HG02588 (cell line): ENCODE results near the gene GNS.

Experiments
- ATAC-seq: cut with Tn5 transposase; IDR thresholded peaks from one replicate; pipeline ENCODE4 v1.9.1; 2021; ENCODE audit warnings: mild to moderate bottlenecking, moderate library complexity; ENCODE audit not compliant: unreplicated experiment

The GNS gene

DNA sequence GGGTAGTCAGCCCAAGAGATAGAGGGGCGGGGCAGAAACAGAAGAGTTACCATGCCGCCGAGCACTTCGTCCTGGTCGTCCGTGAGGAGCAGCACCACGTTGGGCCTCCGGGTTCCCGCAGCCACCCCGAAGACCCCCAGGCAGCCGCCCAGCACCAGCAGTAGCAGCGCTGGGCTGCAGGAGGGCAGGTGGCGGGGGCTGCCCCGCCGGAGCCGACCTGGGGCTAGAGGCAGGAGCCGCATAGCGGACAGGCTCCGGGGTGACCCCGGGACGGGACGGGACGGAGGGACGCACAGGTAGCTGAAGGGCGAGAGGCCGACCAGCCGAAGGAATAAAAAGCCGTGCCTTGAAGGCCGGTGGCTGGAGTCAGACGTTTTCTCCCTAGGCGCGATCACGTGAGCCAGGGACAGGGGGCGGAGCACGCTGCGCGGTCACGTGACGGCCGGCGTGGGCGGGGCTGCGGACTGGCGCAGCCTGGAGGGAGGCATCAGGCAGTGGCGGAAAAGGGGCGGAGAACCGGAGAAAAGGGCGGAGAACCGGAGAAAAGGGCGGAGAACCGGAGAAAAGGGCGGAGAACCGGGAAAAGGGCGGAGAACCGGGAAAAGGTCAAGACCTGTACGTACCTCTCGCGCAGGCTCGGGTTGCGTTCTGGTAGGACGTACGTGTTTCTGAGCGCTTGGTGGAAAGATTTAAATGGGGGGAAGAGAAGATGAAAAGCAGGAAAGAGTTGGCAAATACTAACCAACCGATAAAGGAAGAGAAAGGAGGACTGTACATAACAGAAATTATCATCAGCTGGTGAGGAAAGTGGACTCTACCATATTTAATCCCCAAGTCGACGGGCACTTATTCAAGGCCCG, at the start of gene GNS:
TSS of gene GNS (minus strand) at position 372 of the 860 bp plus-strand sequence. CDS start at position 242, 130 bp downstream.
- peak; percentile 77 for ATAC-seq

DNA sequence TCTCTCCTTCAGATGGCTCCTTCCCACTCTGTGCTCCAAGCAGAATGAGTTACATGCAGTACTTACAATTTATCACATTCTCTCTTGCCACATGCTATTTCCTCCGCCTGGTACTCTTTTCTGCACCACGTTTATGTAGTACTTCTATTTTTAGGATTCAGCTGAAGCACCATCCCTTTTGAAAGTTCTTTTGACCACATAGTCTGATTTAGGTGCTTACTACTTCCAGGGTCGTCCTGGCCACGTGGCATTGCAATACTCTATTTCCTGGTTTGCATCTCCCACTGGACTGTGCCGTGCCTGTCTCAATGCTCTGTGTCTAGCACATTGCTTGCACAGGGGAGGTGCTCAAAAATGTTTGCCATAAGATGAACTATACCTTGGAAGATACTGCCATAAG, 48.9 kb upstream of the GNS start:
- ATAC-seq, result no peak

GRCh38 chr12:64806593-64807460, 47.6 kb upstream of the GNS start:
- ATAC-seq, result no peak

- ATAC-seq, result no peak
Observed at GRCh38 chr12:64806173-64806572, 47.0 kb upstream of the GNS start.

GRCh38 chr12:64802180-64802775, 43.1 kb upstream of the GNS start:
- peak; percentile 58 for ATAC-seq

DNA sequence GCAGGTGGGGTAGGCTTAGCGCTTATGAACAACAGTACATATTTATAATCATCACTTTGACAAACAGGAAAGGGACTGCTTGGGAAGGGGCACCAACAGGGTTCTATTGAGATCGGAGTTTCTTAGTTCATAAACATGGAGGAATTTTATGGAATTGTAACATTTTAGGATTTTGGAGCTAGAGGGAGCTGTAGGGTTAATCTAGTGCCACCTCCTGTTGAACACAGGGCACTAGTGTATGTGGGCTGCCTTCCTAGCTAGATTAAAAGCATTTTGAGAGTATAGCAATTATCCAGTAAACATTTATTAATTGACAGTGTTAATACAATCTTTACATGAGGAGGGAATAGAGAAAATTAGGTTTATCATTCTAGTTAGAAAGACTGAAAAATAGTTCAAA, 42.2 kb upstream of the GNS start:
- no peak for ATAC-seq

GRCh38 chr12:64800640-64801039, 41.4 kb upstream of the GNS start:
- ATAC-seq, result peak; percentile 67

DNA sequence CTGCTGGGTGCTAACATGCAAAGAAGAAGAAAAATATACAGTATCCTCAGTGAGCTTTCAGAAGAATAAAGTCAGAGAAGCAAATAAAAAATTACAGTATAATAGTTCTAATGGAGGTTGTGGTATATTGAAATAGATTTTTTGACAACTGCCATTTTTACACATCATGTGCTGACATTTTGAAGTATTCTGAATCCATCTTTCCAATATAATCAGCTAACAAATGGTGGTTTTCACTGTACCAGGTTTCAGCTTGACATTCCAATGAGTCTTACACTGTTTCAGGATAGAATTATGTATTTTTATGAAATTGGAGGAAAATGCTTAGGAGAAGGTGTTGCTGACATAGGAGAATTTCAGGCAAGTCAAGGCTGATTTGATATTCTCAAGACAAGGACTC, 39.0 kb upstream of the GNS start:
- ATAC-seq, result no peak

DNA sequence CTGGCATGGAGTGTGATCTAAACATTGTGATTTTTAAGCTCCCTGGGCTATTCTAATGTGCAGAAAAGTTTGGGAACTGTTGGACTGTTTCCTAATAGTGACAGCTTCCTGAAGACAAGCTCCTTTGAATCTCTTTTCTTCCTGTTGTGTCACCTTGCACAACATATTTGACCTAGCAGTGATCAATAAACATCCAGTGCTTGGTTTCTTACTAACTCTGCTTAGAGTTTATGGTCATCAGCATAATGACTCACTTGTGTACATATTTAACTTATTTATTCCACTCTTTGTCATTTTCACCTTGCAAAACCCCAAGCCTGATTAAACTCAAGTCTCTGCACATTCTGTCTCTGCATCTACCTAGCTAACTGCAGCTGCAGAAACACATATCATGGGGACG, 38.0 kb upstream of the GNS start:
- no peak for ATAC-seq

GRCh38 chr12:64796205-64796845, 37.1 kb upstream of the GNS start:
- peak; percentile 50 for ATAC-seq

DNA sequence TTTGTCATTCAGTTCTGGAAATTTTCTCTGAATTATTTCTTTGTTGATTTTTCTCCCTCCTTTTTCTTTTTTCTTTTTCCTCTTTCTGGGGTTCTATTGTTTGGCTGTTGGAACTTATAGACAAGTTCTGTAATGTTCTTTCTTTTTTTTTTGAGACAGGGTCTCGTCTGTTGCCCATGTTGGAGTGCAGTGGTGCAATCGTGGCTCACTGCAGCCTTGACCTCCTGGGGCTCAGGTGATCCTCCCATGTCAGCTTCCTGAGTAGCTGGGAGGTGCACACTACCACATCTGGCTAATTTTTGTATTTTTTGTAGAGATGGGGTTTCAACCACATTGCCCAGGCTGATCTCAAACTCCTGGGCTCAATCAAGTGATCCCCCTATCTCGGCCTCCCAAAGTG, 35.1 kb upstream of the GNS start:
- no peak for ATAC-seq

DNA sequence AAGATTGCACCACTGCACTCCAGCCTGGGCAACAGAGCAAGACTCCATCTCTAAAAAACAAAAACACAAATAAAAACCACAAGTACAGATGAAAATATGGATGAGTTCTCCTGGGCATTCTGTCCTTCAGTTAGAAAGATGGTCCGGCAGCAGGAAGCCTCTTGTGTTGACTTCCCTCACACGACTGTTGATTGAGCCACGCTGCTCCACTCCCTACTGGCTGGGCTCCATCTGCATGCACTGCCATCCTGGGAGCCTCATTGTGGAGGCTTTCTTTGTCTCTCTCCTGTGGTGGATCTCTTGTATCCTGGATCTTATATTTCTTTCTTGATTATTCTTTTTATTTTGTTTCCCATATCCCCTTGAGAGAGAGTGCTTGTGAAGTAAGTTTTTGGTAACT, 34.4 kb upstream of the GNS start:
- no peak for ATAC-seq

GRCh38 chr12:64792128-64792527, 32.9 kb upstream of the GNS start:
- no peak for ATAC-seq

- no peak for ATAC-seq
Observed at GRCh38 chr12:64791036-64791435, 31.8 kb upstream of the GNS start.

GRCh38 chr12:64790166-64790565, 31.0 kb upstream of the GNS start:
- no peak for ATAC-seq

DNA sequence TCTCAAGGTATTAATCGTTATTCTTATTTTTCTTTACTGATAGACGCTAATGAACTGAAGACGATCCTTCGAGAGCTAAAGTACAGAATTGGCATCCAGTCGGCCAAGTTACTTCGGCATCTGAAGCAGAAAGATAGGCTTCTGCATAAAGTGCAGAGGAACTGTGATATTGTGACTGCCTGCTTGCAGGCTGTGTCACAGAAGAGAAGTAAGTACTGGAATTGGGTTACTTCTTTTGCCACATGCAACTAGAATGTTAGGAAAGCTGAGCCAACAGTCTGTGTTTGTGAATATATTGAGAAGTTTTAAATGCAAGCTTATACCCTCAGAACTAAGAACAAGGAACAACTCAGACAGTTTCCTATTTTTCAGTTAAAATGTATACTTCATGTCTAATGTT, 26.6 kb upstream of the GNS start:
- ATAC-seq, result no peak

DNA sequence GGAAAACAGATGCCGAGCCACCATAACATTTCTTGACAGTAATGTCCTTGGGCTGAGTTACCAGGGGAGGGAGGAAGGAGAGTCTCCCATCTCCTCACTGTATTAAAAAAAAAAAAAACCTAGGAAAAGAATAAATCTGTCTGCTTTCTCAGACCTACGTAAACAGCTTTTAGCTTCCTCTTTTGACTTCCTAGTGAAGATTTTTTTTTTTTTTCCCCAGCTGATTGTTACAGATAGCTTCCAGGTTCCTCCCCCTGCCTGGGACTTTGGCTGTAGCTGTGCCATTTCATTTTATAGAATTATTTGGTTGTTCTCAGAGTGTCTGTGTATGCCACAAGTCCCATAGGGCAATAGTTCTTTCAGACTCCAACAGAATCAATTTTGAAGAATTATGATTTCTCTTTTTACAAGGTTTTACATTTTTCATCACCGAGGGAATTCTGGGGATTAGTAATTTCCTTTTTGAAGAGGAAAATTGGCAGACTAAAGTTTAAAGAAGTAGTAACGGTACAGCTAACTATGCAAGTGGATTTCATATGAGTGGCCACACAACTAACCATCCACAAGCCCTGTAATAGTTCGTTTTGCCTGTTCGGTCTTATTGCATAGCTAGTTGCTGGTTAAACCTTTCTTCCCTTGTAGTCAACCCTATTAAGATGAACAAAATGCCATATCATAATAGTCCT, 23.1 kb upstream of the GNS start:
- ATAC-seq, result no peak

DNA sequence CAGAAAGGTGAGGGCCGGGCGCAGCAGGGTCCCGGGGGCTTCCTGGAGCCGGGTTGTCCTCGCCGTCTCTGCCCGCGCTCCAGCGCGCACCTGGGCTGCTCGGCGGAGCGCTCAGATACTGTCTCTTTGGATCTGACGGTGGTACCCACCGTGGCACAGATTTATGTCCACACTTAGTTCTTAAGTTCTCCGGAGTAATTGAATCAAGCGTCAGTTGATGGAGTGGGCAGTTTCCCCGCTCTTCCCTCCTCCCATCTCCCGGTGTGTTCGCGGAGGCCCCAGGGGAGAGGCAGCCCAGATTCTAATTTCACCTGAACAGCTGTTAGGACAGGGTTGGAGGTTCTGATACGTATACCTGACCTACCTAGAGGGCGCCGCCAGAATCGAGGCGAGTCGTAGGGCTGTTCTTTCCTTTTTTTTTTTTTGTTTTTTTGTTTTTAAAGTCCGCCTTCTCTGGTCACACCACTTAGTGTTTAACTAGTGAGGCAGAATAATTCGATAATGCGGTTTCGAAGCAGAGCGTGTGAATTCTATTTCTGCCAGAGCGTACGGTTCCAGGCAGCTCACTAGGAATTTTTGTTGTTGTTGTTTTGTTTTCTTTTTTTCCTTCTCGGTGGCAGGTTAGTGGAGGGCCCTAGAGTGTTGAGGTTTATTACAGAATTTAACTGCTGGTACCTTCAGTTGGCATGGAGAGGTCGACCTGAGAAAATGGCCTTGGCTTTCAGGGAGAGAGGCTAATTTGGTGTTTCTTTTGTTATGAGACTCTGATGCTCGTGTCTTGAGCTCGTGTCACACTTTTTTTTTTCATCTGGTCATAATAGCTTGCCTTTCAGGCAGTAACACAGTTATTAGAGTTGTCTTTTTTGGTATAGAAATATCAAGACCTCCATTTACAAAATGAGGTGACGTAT, 22.3 kb upstream of the GNS start:
- peak; percentile 22 for ATAC-seq

DNA sequence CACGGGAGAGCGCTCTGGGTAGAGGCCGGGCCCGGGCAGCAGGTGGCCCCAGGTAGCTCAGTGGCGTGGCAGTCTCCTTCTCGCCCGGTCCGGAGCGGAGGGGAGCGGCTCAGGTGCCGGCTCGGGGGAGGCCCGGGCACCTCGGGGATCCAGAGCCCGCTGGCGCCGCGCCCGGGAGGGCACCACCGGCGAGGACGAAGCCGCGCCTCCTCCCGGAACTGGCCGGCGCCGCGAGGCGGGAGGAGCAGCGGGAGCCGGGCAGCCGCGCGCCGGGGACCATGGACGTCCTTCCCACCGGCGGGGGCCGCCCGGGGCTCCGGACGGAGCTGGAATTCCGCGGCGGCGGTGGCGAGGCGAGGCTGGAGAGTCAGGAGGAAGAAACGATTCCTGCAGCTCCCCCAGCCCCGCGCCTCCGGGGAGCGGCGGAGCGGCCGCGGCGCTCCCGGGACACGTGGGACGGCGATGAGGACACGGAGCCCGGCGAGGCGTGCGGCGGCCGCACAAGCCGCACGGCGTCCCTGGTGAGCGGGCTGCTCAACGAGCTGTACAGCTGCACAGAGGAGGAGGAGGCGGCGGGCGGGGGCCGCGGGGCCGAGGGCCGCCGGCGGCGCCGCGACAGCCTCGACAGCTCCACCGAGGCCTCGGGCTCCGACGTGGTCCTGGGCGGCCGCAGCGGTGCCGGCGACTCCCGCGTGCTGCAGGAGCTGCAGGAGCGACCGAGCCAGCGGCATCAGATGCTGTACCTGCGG, 21.5 kb upstream of the GNS start:
- peak; percentile 43 for ATAC-seq
